Cerebellar nuclear complex (tissue), 1 donor: Measurements from ENCODE around the gene TLX1.

ENCODE experiments used
- DNase-seq, 2 experiments: peaks; one replicate each; lab custom pipeline; 2025; lab: John Stamatoyannopoulos, UW

Gene TLX1

DNA sequence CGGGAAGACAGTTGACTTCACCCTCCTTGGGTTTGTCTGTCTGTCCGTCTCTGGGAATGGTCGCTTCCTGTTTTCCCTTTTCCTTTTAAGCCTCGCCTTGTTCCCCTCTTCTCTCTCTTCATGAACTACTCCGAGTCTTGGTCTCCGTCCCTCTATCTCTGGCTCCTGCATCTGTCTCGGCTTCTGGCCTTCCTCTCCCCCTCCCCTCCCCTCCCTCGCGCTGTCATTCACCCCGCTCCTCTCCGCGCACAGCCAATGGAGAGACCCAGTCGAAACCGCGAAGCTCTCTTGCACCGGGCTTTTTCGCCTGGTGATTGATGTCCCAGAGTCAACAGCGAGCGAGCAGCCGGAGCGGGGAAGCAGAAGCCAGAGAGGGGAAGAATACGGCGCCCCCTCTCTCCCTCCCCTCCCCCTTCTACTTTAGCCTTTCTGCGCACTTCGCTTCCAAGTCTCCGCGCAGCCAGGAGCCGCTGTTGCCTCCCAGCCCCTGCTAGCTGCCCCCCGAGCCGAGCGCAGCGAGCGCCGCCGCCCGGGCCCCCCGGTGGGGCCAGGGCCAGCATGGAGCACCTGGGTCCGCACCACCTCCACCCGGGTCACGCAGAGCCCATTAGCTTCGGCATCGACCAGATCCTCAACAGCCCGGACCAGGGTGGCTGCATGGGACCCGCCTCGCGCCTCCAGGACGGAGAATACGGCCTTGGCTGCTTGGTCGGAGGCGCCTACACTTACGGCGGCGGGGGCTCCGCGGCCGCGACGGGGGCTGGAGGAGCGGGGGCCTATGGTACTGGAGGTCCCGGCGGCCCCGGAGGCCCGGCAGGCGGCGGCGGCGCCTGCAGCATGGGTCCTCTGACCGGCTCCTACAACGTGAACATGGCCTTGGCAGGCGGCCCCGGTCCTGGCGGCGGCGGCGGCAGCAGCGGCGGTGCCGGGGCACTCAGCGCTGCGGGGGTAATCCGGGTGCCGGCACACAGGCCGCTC, at the start of gene TLX1:
Gene TLX1 (plus strand): TSS at position 317 of the 978 bp plus-strand sequence. CDS start 242 bp downstream, at position 559.
- DNase-seq = no peak

DNA sequence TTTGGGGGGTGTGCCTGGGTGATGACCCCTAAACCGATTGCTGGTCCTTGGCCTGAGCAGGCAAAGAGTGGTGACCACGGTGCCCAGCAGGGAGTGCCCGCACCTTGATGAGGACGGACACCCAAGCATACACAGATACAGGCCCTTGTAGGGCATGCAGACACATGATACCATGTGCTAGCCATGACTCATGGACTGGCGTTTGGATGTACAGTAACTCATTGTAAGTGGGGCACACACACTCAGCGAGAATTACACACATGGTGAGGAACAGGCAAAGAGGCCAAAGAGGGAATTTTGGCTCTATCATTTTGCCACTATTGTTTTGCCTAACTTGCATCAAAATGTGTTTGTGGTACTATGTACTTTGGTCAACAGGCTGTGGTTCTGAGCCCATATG, 45.3 kb upstream of the TLX1 start:
- no peak for DNase-seq

GRCh38 chr10:101087376-101087775, 43.7 kb upstream of the TLX1 start:
- DNase-seq = no peak

DNA sequence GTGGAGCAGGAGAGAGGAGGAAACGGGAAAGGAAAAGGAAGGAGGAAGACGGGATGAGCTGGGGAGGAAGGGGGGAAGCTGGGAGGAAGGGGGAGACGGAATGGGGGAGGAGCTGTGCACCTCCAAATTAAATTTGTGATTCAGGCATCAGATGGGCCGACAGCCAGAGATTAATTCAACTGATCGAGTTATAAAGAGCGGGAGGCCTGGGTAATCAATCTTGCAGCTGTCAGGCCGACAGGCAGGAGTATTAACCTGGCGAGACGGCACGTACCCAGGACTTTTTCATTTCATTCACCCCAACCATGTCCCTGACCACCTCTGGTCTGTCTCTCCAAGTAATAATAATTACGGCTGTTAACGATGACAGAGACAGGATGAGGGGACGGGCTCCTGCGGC, 43.1 kb upstream of the TLX1 start:
- no peak for DNase-seq

DNA sequence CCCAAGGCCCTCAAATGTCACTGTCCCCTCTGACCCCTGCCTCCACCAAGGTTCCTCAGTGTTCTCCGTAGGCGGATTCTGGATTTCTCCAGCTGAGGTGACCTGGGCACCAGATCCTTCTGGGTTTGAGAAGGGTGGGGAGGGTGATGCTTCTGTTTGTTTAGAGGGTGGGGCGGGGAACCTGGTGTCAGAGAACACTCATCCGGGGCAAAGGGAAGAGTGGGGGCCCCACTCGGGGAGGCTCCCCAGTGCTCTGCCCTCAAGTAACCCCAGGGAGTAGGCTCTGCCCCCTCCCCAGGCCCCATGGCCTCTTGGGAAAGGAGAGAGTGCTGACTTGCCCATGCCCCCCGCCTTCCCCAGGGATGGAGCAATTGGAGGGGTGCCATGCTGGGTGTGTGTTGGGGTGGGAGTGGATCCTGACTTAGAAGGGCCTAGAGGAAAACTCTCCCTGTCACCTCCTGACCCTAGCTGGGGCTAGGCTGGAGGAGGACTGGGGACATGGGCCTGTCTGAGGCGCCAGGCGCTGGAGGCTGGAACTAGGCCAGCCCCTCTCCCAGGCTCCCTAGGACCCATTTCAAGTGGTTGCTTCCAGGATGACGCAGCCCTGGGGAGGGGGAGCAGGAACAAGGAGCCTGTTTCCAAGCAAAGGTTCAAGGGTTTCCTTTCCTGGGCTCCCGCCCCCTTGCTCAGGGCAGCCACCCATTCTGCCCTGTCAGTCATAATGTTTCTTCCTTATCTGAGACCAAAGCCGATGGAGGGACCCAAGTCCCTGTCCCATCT, 41.4 kb upstream of the TLX1 start:
- no peak for DNase-seq

DNA sequence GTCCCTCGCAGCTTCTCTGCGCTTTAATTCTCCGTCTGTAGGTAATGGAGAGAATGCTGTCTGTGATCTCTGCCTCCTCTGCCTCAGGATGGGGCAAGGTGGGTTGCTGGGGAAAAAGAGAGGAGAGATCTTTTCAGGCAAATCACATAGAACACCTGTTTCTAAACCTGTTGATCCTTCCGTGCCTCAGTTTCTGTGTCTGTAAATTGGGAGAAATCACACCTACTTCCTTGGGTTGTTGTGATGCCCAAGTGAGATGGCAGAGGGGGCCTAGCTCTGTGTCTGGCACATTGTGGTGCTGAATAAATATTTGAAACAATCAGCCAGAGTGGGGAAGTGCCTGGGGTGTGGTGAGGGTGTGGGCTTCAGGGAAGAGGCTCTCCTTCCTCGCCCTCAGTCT, 40.5 kb upstream of the TLX1 start:
- DNase-seq = no peak

DNA sequence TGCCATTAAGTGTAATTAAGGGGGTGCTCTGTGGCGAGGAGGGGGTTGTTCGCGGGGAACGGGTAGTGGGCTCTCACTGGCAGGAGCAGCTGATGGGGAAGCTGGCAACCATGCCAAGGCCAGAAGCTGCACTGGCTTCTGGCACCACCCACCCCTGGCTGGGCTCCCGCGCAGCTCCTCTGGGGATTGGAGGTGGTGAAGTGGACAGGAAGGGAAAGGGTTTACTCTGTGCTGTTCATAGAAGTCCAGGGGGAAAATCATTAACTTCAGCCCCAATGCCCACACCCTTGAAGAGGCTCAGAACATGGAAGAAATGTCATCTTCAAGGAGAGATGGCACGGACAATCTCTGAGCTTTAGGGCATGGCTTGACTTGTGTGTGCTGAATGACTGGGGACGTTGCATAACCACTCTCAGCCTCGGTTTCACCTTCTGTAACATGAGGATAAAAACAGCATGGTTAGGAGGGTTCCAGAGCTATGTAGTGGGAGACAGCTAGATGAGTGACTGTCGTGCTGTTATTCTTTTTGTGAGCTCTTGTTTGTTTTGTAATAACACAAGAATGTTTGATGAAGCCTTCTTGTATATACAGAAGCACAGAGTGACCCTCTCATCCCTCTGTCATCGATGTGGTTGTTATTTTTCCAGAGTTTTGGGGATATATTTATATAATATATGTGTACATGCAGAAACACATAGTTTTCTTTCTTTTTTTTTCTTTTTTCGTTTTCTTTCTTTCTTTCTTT, 39.4 kb upstream of the TLX1 start:
- DNase-seq = no peak

DNA sequence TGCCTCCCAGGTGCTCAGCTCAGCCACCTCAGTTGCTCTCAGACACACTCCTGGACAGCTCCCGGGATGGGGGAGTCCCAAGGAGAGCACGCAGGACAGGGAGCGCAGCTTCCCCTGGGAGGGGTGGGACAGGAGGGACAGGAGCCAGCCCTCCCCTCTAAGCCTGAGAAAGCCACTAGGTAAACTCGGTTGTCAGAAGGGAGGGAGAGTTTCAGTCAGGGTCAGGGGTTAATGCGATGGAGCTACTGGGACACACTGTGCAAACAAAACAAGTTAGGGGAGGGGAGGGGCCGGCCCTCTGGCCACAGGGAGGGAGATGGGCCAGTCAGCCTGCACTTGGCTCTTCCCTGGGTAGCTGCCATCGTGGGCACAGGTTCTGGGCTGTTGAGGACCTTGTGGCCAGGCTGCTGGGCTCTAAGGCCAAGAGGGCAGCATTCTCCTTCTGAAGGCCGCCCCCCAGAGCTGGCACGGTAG, 38.2 kb upstream of the TLX1 start:
- no peak for DNase-seq

DNA sequence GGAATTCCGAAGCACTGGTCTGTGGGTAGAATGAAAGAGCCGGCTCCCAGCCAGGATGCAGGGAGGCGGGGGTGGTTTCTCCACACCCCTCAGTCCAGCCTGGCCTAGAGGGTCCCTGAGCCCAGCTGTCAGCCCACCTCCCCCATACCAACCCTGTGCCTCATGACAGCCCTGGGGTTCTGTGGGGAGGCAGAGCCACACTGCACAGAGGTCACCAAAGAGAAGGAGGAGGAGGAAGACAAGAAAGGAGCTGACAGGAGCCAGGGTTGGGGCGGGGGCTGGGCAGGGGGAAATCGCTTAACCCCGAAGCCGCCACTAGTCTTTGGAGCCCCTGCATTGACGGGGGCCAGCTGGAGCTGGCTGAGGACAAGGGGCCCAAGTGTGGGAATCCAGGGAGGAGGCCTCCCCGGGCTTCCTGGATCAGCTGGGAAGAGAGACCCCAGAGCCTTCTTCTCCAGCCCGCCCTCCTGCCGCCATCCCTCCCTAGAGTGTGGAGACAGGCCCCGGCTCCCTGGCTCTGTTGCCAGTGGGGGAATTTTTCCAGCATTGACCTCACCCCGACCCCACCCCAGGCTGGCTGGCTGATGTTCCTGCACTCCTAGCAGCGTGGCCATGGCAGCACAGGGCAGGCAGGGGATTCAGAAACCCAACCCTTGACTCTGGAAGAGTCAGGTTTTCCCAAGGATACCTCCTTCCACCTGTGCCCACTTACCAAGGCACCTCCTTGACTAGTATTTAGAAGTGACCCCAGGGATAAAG, 36.8 kb upstream of the TLX1 start:
- no peak for DNase-seq

- DNase-seq = no peak
Measured at GRCh38 chr10:101095004-101095403, 36.1 kb upstream of the TLX1 start.

- no peak for DNase-seq
Measured at GRCh38 chr10:101095550-101096213, 35.4 kb upstream of the TLX1 start.

DNA sequence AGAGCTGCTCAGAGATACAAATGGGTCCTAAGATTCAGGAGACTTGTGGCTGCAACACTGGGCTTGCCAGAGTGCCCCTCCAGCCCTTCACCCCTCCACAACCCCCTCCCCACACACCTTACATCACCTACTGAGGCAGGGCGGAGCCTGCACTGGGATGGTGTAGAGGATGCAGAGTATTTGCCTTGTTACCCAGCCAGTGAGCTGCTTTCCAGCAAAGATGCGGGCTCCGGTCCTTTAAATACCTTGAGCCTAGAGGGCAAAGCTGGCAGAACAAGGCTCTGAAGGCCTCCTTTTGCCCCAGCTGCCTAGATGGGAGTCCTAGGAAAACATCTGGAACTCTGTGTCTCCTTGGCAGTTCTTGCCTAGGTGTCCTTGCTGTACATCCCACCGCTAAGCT, 34.7 kb upstream of the TLX1 start:
- no peak for DNase-seq

- no peak for DNase-seq
Measured at GRCh38 chr10:101097881-101098280, 33.2 kb upstream of the TLX1 start.

DNA sequence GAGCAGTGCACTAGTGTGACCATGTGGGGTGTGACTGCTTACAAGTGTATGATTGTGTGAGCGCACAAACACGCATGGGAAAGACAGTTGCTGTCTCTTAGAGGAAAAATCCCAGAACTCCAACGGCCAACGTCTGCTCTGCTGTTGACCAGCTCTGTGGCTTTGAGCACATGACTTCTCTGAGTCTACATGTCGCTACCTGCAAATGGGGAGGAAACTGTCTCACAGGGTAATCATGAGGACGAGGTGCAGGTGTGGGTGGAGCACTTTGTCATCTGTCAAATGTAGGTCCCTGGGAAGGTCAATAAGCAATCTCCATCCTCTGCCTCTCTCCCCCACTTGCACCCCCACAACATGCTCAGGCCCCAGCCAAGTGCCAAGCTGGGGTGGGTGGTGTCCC, 31.2 kb upstream of the TLX1 start:
- DNase-seq = no peak

DNA sequence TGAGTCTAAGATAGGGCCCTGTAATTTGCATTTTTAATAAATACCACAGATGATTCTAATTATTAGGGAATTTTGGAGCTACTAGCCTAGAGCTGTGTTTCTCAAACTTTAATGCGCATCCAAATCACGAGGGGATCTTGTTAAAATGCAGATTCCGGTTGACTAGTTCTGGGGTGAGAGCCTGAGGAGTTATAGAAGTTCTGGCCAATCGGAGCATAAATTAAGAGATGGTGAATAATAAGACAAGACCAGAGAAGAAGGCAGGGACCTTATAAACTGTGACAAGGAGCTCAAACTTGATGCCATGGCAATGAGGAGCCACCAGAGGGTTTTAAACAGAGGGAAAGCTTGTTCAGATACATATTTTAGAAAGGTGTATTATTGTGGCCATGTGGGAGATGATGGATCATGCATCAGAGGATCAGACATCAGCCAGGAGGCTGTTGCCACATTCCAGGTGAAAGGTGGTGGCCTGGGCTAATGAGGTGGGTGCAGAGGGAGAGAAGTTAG, 29.7 kb upstream of the TLX1 start:
- DNase-seq = no peak

DNA sequence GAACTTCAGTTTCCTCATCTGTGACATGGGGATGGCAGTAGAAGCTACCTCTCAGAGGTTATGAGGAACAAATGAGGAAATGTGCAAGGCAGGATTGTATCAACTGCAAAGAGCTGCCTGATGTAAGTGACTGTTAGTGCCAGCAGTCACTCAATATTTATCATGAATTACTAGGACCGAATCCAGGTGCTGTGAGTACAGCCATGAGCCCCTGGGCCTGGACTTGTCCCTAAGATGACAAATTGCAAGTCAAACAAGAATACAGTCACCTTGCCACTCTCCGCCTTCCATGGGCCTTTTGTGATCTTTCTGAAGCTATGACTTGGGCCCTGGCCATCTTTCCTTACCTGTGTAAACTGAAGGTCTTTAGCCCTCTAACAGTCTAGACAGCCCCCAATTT, 27.7 kb upstream of the TLX1 start:
- no peak for DNase-seq

- no peak for DNase-seq
Measured at GRCh38 chr10:101106351-101106750, 24.7 kb upstream of the TLX1 start.

DNA sequence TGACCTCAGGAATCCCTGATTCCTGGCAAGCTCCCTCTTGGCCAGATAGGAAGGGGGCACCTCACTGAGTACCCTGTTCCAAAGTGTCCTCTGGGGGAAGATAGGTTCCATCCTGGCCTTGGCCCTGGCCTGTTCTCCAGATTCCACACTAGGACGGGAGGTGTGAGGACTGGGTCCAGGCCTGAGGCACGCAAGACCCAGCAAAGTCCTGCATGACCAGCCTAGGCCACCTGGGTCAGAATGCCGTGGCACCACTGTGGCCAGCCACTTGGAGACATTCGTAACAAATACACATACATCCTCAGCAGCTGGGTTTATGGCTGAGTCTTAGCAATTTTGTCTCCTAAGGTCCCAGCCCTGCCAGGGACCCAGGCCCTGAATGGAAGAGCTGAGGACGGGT, 23.3 kb upstream of the TLX1 start:
- no peak for DNase-seq

DNA sequence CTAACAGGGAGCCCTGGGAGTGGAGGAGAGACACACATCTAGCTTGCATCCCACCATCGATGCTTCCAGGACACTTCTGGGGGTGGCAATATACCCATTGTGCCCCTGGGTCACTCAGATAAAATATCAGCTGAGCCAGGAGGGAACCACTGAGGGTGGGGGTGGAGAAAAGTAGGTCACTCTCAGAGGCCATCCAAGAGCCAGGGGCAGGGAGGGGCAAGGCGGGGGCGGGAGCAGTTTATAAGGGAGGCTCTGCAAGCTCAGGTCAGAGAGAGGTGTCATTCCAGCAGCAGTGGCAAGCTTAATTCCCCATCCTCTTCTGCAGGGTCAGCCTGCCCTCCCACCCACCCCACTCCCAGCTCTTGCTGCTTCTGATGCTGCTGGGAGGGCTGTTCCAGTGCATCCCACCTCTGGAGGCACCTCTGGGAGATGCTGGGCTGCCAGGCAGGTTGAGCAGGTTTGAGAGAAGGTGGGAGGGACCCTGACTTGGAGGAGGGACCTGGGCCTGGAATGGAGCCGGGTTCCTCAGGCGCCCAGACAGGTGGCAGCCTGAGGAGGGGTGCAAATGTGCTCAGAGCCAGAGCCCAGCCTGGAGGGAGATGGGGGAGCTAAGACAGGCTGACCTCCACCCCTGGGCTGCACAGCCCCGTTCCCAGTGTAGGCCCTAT, 20.1 kb upstream of the TLX1 start:
- no peak for DNase-seq

GRCh38 chr10:101111547-101111946, 19.6 kb upstream of the TLX1 start:
- no peak for DNase-seq
